ENCODE data around the gene DAZ2.
"Not testable (repeated sequence)": the region's sequence is repeated elsewhere in the genome, so short reads cannot be mapped to it uniquely, and the experiment has no call there.

DNA sequence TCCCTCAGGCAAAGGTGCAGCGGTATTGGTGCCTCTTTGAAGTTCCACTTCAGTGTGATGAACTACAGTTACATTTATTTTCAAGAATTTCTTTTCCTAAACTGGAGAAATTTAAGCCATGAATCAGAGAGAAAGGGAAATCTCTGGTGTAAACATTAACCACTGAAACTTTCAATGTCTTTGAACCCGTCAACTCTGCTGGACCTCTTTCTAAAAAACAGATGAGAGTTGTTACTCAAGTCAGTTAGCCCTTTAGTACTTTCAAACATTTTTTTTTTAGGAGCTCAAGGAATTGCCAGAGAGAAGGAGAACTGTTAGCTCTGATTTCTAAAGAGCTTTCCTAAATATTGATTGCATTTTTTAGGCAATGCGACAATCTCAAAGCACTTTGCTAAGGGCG is 11.9 kb upstream of the DAZ2 start:
- TF ChIP-seq, protein P1, sequence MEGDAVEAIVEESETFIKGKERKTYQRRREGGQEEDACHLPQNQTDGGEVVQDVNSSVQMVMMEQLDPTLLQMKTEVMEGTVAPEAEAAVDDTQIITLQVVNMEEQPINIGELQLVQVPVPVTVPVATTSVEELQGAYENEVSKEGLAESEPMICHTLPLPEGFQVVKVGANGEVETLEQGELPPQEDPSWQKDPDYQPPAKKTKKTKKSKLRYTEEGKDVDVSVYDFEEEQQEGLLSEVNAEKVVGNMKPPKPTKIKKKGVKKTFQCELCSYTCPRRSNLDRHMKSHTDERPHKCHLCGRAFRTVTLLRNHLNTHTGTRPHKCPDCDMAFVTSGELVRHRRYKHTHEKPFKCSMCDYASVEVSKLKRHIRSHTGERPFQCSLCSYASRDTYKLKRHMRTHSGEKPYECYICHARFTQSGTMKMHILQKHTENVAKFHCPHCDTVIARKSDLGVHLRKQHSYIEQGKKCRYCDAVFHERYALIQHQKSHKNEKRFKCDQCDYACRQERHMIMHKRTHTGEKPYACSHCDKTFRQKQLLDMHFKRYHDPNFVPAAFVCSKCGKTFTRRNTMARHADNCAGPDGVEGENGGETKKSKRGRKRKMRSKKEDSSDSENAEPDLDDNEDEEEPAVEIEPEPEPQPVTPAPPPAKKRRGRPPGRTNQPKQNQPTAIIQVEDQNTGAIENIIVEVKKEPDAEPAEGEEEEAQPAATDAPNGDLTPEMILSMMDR (conservative IDR thresholded peaks at IDR 0.05; ENCODE audit: low read depth, low read length) = not testable (repeated sequence)
- not testable (repeated sequence) for TF ChIP-seq EZH2 (IDR thresholded peaks at IDR 0.05; ENCODE audit: borderline replicate concordance, low read depth, low read length, poor library complexity, severe bottlenecking)
